Liver (tissue), 9 donors: ENCODE data around the gene ASF1B. TPM values are rescaled to one million over a fixed set of nuclear protein-coding genes. Genes with fewer than 3 reads are reported as not detected.

Source experiments
- DNase-seq: peaks from one replicate; pipeline ENCODE4 v3.0.0-alpha.2; 2017; ENCODE audit warnings: low spot score
- H3K27ac ChIP-seq, 2 donors: one replicate each; pipeline ENCODE4 v1.7.0; 2013; ENCODE audit warnings: inconsistent platforms in 2 of 2, low read length in 2 of 2, control low read depth in 1 of 2, low read depth in 1 of 2, mild to moderate bottlenecking in 1 of 2
- H3K27me3 ChIP-seq, 4 donors: one replicate each; pipeline versions ENCODE4 v1.6.1 to v1.7.0; 2013; ENCODE audit warnings: low read length in 3 of 4, inconsistent platforms in 1 of 4, mild to moderate bottlenecking in 1 of 4, moderate library complexity in 1 of 4; ENCODE audit not compliant: control insufficient read depth in 4 of 4, insufficient read depth in 4 of 4
- H3K36me3 ChIP-seq, 4 donors: one replicate each; pipeline versions ENCODE4 v1.6.1 to v1.7.0; 2013; ENCODE audit warnings: low read length in 3 of 4, mild to moderate bottlenecking in 3 of 4, low read depth in 1 of 4, moderate library complexity in 1 of 4; ENCODE audit not compliant: control insufficient read depth in 4 of 4, insufficient read depth in 3 of 4
- H3K4me1 ChIP-seq, 4 donors: one replicate each; pipeline versions ENCODE4 v1.6.1 to v1.7.0; 2013; ENCODE audit warnings: low read length in 3 of 4, mild to moderate bottlenecking in 3 of 4, moderate library complexity in 1 of 4; ENCODE audit not compliant: control insufficient read depth in 4 of 4, insufficient read depth in 4 of 4
- H3K4me3 ChIP-seq, 3 donors: one replicate each; pipeline versions ENCODE4 v1.6.1 to v1.7.0; 2013; ENCODE audit warnings: low read length in 3 of 3, control low read depth in 1 of 3, low read depth in 1 of 3, mild to moderate bottlenecking in 1 of 3
- H3K9ac ChIP-seq, 2 donors: one replicate each; pipeline ENCODE4 v1.7.0; 2013; ENCODE audit warnings: low read length in 2 of 2, mild to moderate bottlenecking in 2 of 2, moderate library complexity in 2 of 2, control low read depth in 1 of 2, low read depth in 1 of 2
- H3K9me3 ChIP-seq, 4 donors: one replicate each; pipeline versions ENCODE4 v1.6.1 to v1.7.0; 2013; ENCODE audit warnings: low read length in 3 of 4; ENCODE audit not compliant: control insufficient read depth in 4 of 4
- HNF4G ChIP-seq: IDR thresholded peaks from 2 replicates; pipeline ENCODE4 v1.6.1; 2016; ENCODE audit warnings: antibody characterized with exemption
- RXRA ChIP-seq, 2 donors: IDR thresholded peaks; 2 replicates each; pipeline ENCODE4 v1.6.1; 2017 to 2018; ENCODE audit warnings: antibody characterized with exemption in 2 of 2, mild to moderate bottlenecking in 1 of 2
- WGBS: extraction: QIAGEN DNeasy Blood & Tissue Kit; methylation state at CpG from one replicate; pipeline ENCODE4 v1.1.7; 2013; 5-methylcytosine and 5-hydroxymethylcytosine counted together
- polyA plus RNA-seq, 2 donors: library from polyadenylated mRNA; stranded (reverse) in 1 of 2; unstranded in 1 of 2; fragments of 200-250 nt in 1 of 2; fragments of >200 nt in 1 of 2; fragmentation: Nextera tagmentation in 1 of 2; extraction: Ambion mirVana in 1 of 2; gene quantifications; one replicate each; pipeline versions ENCODE4 v1.2.1 to v1.2.3, GENCODE V29; 2013 to 2015
- total RNA-seq, 2 donors: library from RNA; depleted of rRNA; stranded (reverse); fragments of >200 nt; gene quantifications; one replicate each; pipeline ENCODE4 v1.2.3, GENCODE V29; 2014
- TF ChIP-seq, protein P1 (sequence below): IDR thresholded peaks from 2 replicates; pipeline ENCODE4 v1.6.1; 2016; ENCODE audit warnings: antibody characterized with exemption
- TF ChIP-seq, protein P2 (sequence below): fragments of 150-350 bp; IDR thresholded peaks from 2 replicates; pipeline ENCODE4 v1.5.1; 2017; ENCODE audit warnings: improper control_type of control experiment, low read depth, low read length; ENCODE audit not compliant: missing input control
- TF ChIP-seq, protein P3 (sequence below): IDR thresholded peaks from 2 replicates; pipeline ENCODE4 v1.6.1; 2016; ENCODE audit warnings: antibody characterized with exemption, mild to moderate bottlenecking
- donor health status: healthy.
- donor health status: healthy.
- donor health status: healthy.
- donor health status: healthy.
- donor health status: healthy.

Gene ASF1B
- total and polyA plus RNA-seq, 4 donors: 0.25 to 20.5 (median 1.6) TPM

DNA sequence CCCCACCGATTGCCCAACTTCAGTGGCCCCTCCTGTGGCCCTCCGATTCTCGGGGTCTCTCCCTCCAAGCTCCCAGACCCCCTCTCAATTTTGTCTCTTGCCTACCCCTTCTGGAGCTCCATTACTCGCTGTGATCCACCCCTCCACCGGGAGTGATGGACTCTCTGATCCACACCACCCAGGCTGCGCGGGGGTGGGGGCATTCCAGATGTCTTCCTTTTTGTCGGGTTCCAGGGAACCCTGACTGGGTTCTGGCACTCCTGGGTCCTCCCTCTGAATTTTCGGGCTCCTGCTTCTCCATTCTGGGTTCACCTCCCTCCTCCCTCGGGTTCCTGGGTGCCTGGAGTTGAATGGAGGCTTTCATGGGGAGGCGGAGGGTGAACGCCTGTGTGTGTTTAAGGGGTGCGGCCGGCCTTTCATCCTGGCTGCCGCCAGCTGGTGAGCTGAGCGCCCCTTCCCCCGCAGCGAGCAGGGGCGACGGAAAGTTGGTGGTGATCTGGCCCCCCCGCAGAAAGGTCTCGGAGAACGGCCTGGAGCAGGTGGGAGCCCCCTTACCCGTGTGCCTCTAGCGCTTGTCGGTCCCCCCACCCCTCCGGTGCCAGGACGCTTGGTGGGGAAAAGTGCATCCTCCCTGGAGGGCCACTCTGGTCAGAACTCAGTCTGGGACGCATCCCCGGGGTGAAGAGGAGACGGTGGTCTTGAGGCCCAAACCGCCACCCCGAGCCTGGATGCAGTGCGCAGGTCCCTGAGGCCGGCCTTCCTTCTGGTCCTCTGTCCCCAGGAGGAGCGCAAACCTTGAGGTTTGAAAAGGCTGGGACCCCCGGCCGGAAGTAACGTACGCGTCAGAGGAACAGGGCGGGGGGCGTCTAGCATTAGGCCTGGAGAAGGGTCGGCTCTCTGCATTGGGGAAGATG is 62.2 kb downstream of the ASF1B start (continued):
- TF ChIP-seq, protein P1, sequence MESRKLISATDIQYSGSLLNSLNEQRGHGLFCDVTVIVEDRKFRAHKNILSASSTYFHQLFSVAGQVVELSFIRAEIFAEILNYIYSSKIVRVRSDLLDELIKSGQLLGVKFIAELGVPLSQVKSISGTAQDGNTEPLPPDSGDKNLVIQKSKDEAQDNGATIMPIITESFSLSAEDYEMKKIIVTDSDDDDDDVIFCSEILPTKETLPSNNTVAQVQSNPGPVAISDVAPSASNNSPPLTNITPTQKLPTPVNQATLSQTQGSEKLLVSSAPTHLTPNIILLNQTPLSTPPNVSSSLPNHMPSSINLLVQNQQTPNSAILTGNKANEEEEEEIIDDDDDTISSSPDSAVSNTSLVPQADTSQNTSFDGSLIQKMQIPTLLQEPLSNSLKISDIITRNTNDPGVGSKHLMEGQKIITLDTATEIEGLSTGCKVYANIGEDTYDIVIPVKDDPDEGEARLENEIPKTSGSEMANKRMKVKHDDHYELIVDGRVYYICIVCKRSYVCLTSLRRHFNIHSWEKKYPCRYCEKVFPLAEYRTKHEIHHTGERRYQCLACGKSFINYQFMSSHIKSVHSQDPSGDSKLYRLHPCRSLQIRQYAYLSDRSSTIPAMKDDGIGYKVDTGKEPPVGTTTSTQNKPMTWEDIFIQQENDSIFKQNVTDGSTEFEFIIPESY: no peak
- TF ChIP-seq RXRA (IDR thresholded peaks at IDR 0.05): no peak

DNA sequence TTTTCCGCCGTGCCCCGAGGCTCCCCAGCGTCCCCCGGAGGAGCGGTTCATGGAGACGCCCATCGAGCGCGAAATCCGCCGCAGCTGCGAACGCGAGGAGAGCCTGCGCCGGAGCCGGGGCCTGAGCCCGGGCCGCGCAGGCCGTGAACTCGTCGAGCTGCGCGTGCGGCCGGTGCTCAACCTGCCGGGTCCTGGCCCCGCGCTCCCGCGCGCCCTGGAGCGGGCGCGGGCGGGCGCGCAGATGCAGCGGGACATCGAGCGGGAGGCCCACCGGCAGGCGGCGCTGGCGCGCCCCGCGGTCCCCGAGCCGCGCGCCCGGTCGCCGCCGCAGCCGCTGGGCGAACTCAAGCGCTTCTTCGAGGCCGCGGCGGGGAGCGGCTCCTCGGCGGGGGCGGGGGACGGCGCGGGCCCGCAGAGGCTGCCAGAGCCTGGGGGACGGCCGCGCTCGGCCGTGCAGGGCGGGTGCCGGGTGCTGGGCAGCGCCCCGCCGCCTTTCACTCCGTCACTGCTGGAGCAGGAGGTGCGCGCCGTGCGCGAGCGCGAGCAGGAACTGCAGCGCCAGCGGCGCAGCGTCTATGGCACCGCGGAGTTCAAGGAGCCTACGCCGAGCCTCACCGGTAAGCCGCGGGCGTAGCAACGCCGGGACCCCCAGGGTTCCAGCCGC is 63.0 kb downstream of the ASF1B start:
- under 1% methylated on average over 106 of the region's 106 CpGs for WGBS
- Histone ChIP-seq H3K9ac (peak overlapping the region; percentile 35 to 53), H3K9me3 (no peaks in the 10 kb centered on the region), H3K4me3 (peak overlapping the region; percentile 66 to 80 (median 73)), H3K27ac (peak overlapping the region; percentile 69 to 93), H3K4me1 (peaks cover 0 to 41% (median 24%) of the 10 kb centered on the region in 4 donors), H3K36me3 (no peaks in the 10 kb centered on the region), H3K27me3 (no peaks in the 10 kb centered on the region)
- TF ChIP-seq, protein P2, sequence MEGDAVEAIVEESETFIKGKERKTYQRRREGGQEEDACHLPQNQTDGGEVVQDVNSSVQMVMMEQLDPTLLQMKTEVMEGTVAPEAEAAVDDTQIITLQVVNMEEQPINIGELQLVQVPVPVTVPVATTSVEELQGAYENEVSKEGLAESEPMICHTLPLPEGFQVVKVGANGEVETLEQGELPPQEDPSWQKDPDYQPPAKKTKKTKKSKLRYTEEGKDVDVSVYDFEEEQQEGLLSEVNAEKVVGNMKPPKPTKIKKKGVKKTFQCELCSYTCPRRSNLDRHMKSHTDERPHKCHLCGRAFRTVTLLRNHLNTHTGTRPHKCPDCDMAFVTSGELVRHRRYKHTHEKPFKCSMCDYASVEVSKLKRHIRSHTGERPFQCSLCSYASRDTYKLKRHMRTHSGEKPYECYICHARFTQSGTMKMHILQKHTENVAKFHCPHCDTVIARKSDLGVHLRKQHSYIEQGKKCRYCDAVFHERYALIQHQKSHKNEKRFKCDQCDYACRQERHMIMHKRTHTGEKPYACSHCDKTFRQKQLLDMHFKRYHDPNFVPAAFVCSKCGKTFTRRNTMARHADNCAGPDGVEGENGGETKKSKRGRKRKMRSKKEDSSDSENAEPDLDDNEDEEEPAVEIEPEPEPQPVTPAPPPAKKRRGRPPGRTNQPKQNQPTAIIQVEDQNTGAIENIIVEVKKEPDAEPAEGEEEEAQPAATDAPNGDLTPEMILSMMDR: peak; percentile 74
- TF ChIP-seq HNF4G: no peak
- DNase-seq: peak; percentile 83

DNA sequence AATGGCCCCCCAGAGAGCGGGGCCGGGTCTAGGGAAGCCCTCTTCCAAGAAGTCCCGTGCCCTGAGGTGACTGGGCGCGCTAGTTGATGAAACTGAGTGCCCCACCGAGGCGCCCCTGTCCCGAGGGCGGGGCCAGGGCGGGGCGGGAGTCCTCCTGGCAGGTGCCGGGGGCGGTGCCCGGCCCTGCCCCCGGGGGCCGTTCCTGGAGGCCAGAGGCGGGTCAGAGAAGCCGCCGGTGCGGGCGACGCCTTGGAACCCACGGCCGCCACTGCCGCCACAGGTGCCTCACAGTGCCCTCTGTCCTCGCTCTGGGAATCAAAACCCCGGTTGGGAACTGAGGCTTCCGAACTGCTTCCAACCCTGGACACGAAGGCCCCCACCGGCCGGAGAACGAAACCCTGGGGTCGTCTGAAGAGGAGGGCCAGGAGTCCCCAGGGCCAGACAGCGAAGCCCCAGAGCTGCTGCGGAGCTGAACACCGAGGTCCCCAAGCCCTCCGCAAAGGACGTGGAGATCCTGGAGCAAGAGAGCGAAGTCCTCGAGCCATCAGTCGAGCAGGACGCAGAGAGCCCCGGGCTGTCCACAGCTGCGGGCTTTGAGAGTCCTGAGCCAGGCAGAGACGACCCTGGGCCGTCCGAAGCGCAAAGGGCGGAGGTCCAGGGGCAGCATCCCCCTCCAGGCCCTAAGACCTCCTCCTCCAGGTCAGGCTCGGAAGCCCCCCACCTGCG is 63.7 kb downstream of the ASF1B start, which contains the start of gene MISP3:
Gene MISP3, plus strand, starts transcription at position 252 of the 726 bp plus-strand sequence. CDS start 524 bp downstream, outside the sequence.
- no peaks in the 10 kb centered on the region for H3K36me3 ChIP-seq
- H3K27ac ChIP-seq: peak within 1 kb of the TSS; percentile 69 to 93
- H3K9ac ChIP-seq: peak within 1 kb of the TSS; percentile 35 to 54
- no peaks in the 10 kb centered on the region for H3K9me3 ChIP-seq
- peak; percentile 64 for DNase-seq
- TF ChIP-seq, protein P3, sequence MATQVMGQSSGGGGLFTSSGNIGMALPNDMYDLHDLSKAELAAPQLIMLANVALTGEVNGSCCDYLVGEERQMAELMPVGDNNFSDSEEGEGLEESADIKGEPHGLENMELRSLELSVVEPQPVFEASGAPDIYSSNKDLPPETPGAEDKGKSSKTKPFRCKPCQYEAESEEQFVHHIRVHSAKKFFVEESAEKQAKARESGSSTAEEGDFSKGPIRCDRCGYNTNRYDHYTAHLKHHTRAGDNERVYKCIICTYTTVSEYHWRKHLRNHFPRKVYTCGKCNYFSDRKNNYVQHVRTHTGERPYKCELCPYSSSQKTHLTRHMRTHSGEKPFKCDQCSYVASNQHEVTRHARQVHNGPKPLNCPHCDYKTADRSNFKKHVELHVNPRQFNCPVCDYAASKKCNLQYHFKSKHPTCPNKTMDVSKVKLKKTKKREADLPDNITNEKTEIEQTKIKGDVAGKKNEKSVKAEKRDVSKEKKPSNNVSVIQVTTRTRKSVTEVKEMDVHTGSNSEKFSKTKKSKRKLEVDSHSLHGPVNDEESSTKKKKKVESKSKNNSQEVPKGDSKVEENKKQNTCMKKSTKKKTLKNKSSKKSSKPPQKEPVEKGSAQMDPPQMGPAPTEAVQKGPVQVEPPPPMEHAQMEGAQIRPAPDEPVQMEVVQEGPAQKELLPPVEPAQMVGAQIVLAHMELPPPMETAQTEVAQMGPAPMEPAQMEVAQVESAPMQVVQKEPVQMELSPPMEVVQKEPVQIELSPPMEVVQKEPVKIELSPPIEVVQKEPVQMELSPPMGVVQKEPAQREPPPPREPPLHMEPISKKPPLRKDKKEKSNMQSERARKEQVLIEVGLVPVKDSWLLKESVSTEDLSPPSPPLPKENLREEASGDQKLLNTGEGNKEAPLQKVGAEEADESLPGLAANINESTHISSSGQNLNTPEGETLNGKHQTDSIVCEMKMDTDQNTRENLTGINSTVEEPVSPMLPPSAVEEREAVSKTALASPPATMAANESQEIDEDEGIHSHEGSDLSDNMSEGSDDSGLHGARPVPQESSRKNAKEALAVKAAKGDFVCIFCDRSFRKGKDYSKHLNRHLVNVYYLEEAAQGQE: peak; percentile 38
- TF ChIP-seq, protein P1: no peak
- no peaks in the 10 kb centered on the region for H3K27me3 ChIP-seq
- peak within 1 kb of the TSS; percentile 66 to 80 (median 73) for H3K4me3 ChIP-seq
- WGBS: under 1% methylated on average over 51 of the region's 51 CpGs
- peaks cover 0 to 41% (median 24%) of the 10 kb centered on the region in 4 donors for H3K4me1 ChIP-seq
